K562 (cell line): ENCODE measurements around the gene DND1. TPM values are rescaled to one million over a fixed set of nuclear protein-coding genes. Genes with fewer than 3 reads are reported as not detected.

Experiments
- EHMT2 ChIP-seq: fragments of 450-650 bp; IDR thresholded peaks from 2 replicates; pipeline ENCODE4 v1.6.1; 2018; ENCODE audit warnings: antibody characterized with exemption
- FOS ChIP-seq: IDR thresholded peaks from 3 replicates; pipeline ENCODE4 v1.6.1; 2011; ENCODE audit not compliant: insufficient read length; ENCODE audit errors: extremely low read depth
- HIVEP1 ChIP-seq: fragments of 250-450 bp; sonication (Bioruptor Pico); IDR thresholded peaks from 2 replicates; pipeline ENCODE4 v1.4.0; 2020; ENCODE audit warnings: mild to moderate bottlenecking
- JUND ChIP-seq, 2 experiments: IDR thresholded peaks; 2 replicates in 1 of 2; 3 replicates in 1 of 2; pipeline ENCODE4 v1.6.1; 2011; ENCODE audit warnings: borderline replicate concordance in 2 of 2, low read depth in 2 of 2, low read length in 2 of 2, improper control_type of control experiment in 1 of 2, missing biosample characterization in 1 of 2, missing genetic modification characterization in 1 of 2, missing genetic modification reagents in 1 of 2
- KAT7 ChIP-seq: sonication (generic); formaldehyde crosslinking; IDR thresholded peaks from 2 replicates; pipeline ENCODE4 v1.8.0; 2022; ENCODE audit warnings: missing genetic modification reagents, mild to moderate bottlenecking, borderline replicate concordance
- LARP7 ChIP-seq: fragments of 450-650 bp; IDR thresholded peaks from 2 replicates; pipeline ENCODE4 v1.6.1; 2016
- MLLT1 ChIP-seq, 2 experiments: fragments of 450-650 bp; IDR thresholded peaks; 2 replicates each; pipeline ENCODE4 v1.6.1; 2016
- MTF1 ChIP-seq: fragments of 250-450 bp; sonication (Bioruptor Pico); IDR thresholded peaks from 2 replicates; pipeline ENCODE4 v1.9.0; 2021; ENCODE audit warnings: moderate library complexity, mild to moderate bottlenecking, inconsistent platforms, borderline replicate concordance
- NFIC ChIP-seq: fragments of 450-650 bp; IDR thresholded peaks from 2 replicates; pipeline ENCODE4 v1.6.1; 2017; ENCODE audit warnings: mild to moderate bottlenecking, inconsistent platforms
- SNIP1 ChIP-seq: fragments of 450-650 bp; IDR thresholded peaks from 2 replicates; pipeline ENCODE4 v1.7.1; 2017; ENCODE audit warnings: low read depth, mild to moderate bottlenecking
- ZNF134 ChIP-seq: fragments of 250-450 bp; sonication (Bioruptor Pico); conservative IDR thresholded peaks from 2 replicates; pipeline ENCODE4 v1.4.0; 2020
- ZNF407 ChIP-seq: fragments of 450-650 bp; IDR thresholded peaks from 2 replicates; pipeline ENCODE4 v1.6.1; 2016; ENCODE audit warnings: low read depth
- ZNF512 ChIP-seq: IDR thresholded peaks from 2 replicates; pipeline ENCODE4 v1.6.1; 2016; ENCODE audit warnings: missing genetic modification characterization, missing compliant biosample characterization
- polyA plus RNA-seq, 8 experiments: library from polyadenylated mRNA; depleted of rRNA in 4 of 8; stranded (reverse) in 5 of 8; unstranded in 3 of 8; fragments of >200 nt; fragmentation: Nextera tagmentation in 2 of 8; fragmentation: Illumina TruSeq in 1 of 8; extraction: Ambion mirVana in 2 of 8; extraction: Trizol in 1 of 8; gene quantifications; 2 replicates each; pipeline versions ENCODE4 v1.2.1 to v1.2.3, GENCODE V29; 2011 to 2014; ENCODE audit warnings: inconsistent platforms in 1 of 8, missing spikeins in 1 of 8
- total RNA-seq, 7 experiments: library from RNA; depleted of rRNA in 6 of 7; stranded (reverse); fragments of >200 nt in 6 of 7; fragmentation: Illumina TruSeq in 2 of 7; extraction: Trizol in 2 of 7; gene quantifications; 2 replicates each; pipeline versions ENCODE4 v1.2.1 to v1.2.3, GENCODE V29; 2011 to 2021; ENCODE audit warnings: low replicate concordance in 1 of 7

Gene DND1
- total and polyA plus RNA-seq, 9 of the 15 experiments (the other 6 are each of a cell fraction or from before 2014, with no cell fraction given), result 0.37 to 2.0 (median 0.90) TPM; not detected in 3

- TF ChIP-seq ZNF407, result 0 out of 2 replicates have a peak, but pooled peaks have one; percentile 41
- TF ChIP-seq LARP7, result peak; percentile 53; the same call in 1 of the 2 replicates
- TF ChIP-seq ZNF134 (CRISPR knock-in tag), result no peak
- TF ChIP-seq FOS, result no peak
- TF ChIP-seq KAT7 (CRISPR knock-in tag), result 0 out of 2 replicates have a peak, but pooled peaks have one; percentile 54
- no peak for TF ChIP-seq SNIP1
- TF ChIP-seq EHMT2, result 0 out of 2 replicates have a peak, but pooled peaks have one; percentile 14
- TF ChIP-seq NFIC, result peak; percentile 23; the same call in 1 of the 2 replicates
- TF ChIP-seq MLLT1 (IDR thresholded peaks at IDR 0.05), result peak in 1 of 2 experiments; percentile 86; a peak in 2 of 4 replicates
- peak; percentile 97 for TF ChIP-seq ZNF512
- no peak for TF ChIP-seq HIVEP1 (CRISPR knock-in tag)
- TF ChIP-seq MTF1 (CRISPR knock-in tag), result no peak
- no peak for TF ChIP-seq JUND (IDR thresholded peaks at IDR 0.05; ENCODE audit: borderline replicate concordance, low read depth, low read length)
- TF ChIP-seq JUND (tag; IDR thresholded peaks at IDR 0.05; ENCODE audit: borderline replicate concordance, low read depth, low read length), result no peak
Observed at GRCh38 chr5:140637371-140638100, 35.8 kb downstream of the DND1 start (continued).
